Measurements from ENCODE around the gene WDR90.

The WDR90 gene

GRCh38 chr16:705431-706188 lies 56.4 kb downstream of the WDR90 start, which contains the start of gene FBXL16:
TSS of gene FBXL16 (minus strand) at chr16:705801. CDS start at chr16:697405, 8,396 bp downstream.
- DNase-seq (ENCODE audit: low spot score), result no peak
- FAIRE-seq, result no peak

GRCh38 chr16:706189-707061 lies 57.3 kb downstream of the WDR90 start:
- DNase-seq (ENCODE audit: low spot score) (no peak), FAIRE-seq (no peak)

GRCh38 chr16:707062-707538 lies 57.9 kb downstream of the WDR90 start:
- FAIRE-seq (no peak), DNase-seq (ENCODE audit: low spot score) (no peak)

- DNase-seq (ENCODE audit: low spot score) (no peak), FAIRE-seq (no peak)
Measured at GRCh38 chr16:708019-708418, 58.9 kb downstream of the WDR90 start.

GRCh38 chr16:708959-709358 lies 59.8 kb downstream of the WDR90 start:
- no peak for FAIRE-seq

GRCh38 chr16:709566-710499 lies 60.7 kb downstream of the WDR90 start:
- DNase-seq (ENCODE audit: low spot score), result peak; percentile 83
- no peak for FAIRE-seq

More at GRCh38 chr16:708959-709358, 59.8 kb downstream of the WDR90 start:
- no peak for DNase-seq (ENCODE audit: low spot score)

- DNase-seq (ENCODE audit: low spot score) (no peak), FAIRE-seq (no peak)
Measured at GRCh38 chr16:710500-711075, 61.4 kb downstream of the WDR90 start.

GRCh38 chr16:711084-711483 lies 61.9 kb downstream of the WDR90 start:
- no peak for FAIRE-seq

GRCh38 chr16:711548-712320 lies 62.6 kb downstream of the WDR90 start:
- no peak for FAIRE-seq
- DNase-seq (ENCODE audit: low spot score), result peak; percentile 48

More at GRCh38 chr16:711084-711483, 61.9 kb downstream of the WDR90 start:
- no peak for DNase-seq (ENCODE audit: low spot score)

GRCh38 chr16:712740-713250 lies 63.6 kb downstream of the WDR90 start:
- FAIRE-seq (peak; percentile 96), DNase-seq (ENCODE audit: low spot score) (peak; percentile 98)

- FAIRE-seq (no peak), DNase-seq (ENCODE audit: low spot score) (peak; percentile 46)
Measured at GRCh38 chr16:714079-714478, 64.9 kb downstream of the WDR90 start.

- peak; percentile 71 for DNase-seq (ENCODE audit: low spot score)
- FAIRE-seq, result no peak
Measured at GRCh38 chr16:714558-715476, 65.7 kb downstream of the WDR90 start, which contains the start of gene METRN. TSS of gene METRN (plus strand) at chr16:715118. CDS start at chr16:715290, 172 bp downstream.

- no peak for DNase-seq (ENCODE audit: low spot score)
- FAIRE-seq, result no peak
Measured at GRCh38 chr16:715477-716199, 66.5 kb downstream of the WDR90 start.

- no peak for FAIRE-seq
Measured at GRCh38 chr16:716200-716568, 67.0 kb downstream of the WDR90 start.

GRCh38 chr16:716768-717325 lies 67.7 kb downstream of the WDR90 start:
- DNase-seq (ENCODE audit: low spot score), result no peak
- FAIRE-seq, result no peak

More at GRCh38 chr16:716200-716568, 67.0 kb downstream of the WDR90 start:
- peak; percentile 69 for DNase-seq (ENCODE audit: low spot score)

Measured in RCC 7860 (cell line).